ENCODE data around the gene HACD3. TPM values are rescaled to one million over a fixed set of nuclear protein-coding genes. Genes with fewer than 3 reads are reported as not detected.

HACD3 gene
- total RNA-seq, 1 experiment from 2014 or later: 186 TPM

Other genes starting within 250 kb of the HACD3 start
- 12.9 TPM in 2 replicates for gene PARP16, start 243.6 kb upstream of the HACD3 start, total RNA-seq (2014; rRNA removed; shearing (Covaris generic))
- gene RNU5A-1, start 234.4 kb upstream of the HACD3 start, total RNA-seq (2014; rRNA removed; shearing (Covaris generic)): not detected in 2 replicates
- not detected in 2 replicates for gene RNU5B-1, start 225.8 kb upstream of the HACD3 start, total RNA-seq (2014; rRNA removed; shearing (Covaris generic))
- 6.6 and 8.7 TPM in 2 replicates for gene IGDCC3, start 152.5 kb upstream of the HACD3 start, total RNA-seq (2014; rRNA removed; shearing (Covaris generic))
- 7.3 and 8.6 TPM in 2 replicates for gene IGDCC4, start 107.5 kb upstream of the HACD3 start, total RNA-seq (2014; rRNA removed; shearing (Covaris generic))
- 30.7 and 34.7 TPM in 2 replicates for gene DPP8, start 12.8 kb upstream of the HACD3 start, total RNA-seq (2014; rRNA removed; shearing (Covaris generic))
- 41.9 and 47.6 TPM in 2 replicates for gene INTS14, start 80.7 kb downstream of the HACD3 start, total RNA-seq (2014; rRNA removed; shearing (Covaris generic))
- 3.6 and 4.4 TPM in 2 replicates for gene SLC24A1, start 91.5 kb downstream of the HACD3 start, total RNA-seq (2014; rRNA removed; shearing (Covaris generic))